DMS53 treated with DMSO at 0.1 percent for 48 hours (cell line): ENCODE results near the gene VSTM2A.

ENCODE experiments used
- DNase-seq: peaks from one replicate; lab custom pipeline; 2025; ENCODE audit not compliant: unreplicated experiment; lab: John Stamatoyannopoulos, UW

VSTM2A gene

GRCh38 chr7:54615537-54615936 lies 73.4 kb downstream of the VSTM2A start:
- no peak for DNase-seq
